SHP77 (cell line): ENCODE results near the gene GPR3.

Experiments used
- DNase-seq, 2 experiments: peaks; one replicate each; lab custom pipeline; 2025; lab: John Stamatoyannopoulos, UW

The GPR3 gene, protein sequence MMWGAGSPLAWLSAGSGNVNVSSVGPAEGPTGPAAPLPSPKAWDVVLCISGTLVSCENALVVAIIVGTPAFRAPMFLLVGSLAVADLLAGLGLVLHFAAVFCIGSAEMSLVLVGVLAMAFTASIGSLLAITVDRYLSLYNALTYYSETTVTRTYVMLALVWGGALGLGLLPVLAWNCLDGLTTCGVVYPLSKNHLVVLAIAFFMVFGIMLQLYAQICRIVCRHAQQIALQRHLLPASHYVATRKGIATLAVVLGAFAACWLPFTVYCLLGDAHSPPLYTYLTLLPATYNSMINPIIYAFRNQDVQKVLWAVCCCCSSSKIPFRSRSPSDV

GRCh38 chr1:27392096-27392777 lies at the start of gene GPR3:
TSS of gene GPR3 (plus strand) at chr1:27392622. CDS start at chr1:27393799, 1,177 bp downstream.
- peak; percentile 84 to 89 for DNase-seq

DNA sequence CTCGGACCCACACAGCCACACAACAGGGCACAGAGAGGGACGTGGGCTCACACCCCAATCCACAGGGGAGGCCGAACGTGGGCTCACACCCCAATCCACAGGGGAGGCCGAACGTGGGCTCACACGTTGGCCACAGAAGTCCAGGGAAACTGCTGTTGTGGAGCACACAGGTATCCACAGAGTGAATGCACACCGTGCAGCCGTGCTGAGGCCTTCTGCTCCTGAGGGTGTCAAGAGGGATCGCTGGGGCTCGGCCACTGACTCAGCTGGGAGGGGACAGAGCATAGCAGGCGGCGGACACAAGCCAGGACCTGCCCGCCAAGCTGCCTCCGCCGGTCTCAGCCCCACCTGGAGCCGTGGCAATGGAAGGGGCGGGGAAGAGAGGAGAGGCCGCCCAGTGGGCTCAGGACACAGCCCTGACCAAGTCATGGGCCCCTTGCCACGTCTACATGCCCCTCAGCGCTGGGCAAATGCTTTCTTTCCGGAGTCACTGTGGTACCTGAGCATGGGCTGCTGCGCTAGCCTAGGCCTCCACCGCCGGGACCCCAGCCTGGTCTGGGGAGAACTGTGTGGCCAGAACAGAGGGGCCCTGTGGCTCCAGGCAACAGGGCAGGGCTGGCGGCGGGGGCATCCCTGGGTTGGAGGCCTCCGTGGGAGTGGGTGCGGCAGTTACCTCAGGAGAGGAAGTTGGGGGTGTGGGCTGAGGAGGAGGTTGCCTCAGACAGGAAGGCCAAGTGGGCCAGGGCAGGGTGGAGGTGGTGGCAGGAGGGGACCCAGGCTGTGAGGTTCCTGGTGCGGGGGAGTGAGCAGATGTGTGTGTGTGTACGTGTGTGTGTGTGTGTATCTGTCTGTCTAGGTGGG lies 49.4 kb upstream of the GPR3 start:
- peak; percentile 59 to 71 for DNase-seq

GRCh38 chr1:27343639-27344025 lies 48.8 kb upstream of the GPR3 start:
- no peak for DNase-seq

- DNase-seq, result no peak
These were observed 47.1 kb upstream of the GPR3 start for GRCh38 chr1:27345272-27345671.

- DNase-seq, result no peak
These were observed 46.1 kb upstream of the GPR3 start for GRCh38 chr1:27346357-27346756.

DNA sequence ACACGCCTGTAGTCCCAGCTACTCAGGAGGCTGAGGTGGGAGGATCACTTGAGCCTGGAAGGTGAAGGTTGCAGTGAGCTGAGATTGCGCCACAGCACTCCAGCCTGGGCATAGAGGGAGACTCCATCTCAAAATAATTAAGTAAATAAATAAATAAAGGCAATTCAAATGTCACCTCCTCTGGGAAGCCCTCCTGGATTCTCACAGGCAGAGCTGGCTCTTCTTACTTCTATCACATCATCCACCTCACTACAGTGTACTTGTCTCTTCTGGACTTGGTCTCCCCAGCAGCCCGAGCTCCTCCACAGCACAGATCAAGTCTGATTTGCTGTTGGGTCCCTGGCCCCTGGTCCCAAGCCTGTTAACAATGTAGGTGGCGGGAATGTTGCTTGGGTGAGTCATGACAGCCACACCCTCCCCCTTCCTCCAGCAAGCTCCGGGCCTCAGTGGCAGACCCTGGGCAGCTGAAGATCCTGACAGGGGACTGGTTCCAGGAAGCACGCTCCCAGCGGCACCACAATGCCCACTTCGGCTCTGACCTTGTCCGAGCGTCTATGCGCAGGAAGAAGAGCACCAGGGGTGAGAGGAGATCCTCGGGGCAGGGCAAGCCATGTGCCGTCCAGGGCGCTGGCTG lies 45.3 kb upstream of the GPR3 start:
- DNase-seq, result no peak

DNA sequence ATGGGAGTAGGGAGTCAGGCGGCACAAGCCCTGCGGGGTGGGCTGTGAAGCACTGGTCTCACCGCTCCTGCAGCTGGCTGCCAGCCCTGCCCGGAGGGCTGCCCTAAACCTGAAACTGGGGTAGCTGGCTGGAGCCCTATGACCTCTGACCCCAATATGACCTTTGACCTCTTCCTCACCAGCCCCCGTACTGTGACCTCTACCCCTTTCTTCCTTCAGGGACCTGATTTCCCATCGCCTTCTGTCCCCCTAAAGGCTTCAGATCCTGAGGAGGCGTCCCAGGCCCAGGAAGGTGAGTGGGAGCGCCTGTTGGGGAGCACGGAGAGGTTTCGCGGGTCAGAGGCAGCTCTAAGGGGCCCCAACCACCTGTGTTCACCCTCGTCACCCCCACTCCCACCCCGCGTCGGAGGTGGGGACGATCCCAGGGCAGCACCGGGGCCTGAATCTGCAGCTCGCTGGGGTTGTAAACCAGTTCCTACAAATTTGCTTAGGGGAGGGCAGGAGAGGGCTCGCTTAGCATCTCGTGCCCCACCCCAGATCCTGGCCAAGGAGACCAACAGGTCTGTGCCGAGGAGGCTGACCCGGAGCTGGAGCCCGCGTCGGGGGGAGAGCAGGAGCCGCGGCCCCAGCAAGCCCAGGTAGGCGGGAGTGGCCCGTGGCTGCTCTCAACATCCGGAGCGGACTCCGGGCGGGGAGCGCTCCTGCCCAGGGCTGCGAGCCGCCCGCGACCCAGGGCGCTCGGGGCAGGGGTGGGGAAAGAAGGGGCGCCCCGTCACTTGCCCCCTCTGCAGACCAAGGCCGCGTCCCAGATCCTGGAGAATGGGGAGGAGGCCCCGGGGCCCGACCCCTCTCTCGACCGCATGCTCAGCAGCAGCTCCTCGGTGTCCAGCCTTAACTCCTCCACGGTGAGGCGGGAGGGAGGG lies 43.3 kb upstream of the GPR3 start:
- no peak for DNase-seq

DNA sequence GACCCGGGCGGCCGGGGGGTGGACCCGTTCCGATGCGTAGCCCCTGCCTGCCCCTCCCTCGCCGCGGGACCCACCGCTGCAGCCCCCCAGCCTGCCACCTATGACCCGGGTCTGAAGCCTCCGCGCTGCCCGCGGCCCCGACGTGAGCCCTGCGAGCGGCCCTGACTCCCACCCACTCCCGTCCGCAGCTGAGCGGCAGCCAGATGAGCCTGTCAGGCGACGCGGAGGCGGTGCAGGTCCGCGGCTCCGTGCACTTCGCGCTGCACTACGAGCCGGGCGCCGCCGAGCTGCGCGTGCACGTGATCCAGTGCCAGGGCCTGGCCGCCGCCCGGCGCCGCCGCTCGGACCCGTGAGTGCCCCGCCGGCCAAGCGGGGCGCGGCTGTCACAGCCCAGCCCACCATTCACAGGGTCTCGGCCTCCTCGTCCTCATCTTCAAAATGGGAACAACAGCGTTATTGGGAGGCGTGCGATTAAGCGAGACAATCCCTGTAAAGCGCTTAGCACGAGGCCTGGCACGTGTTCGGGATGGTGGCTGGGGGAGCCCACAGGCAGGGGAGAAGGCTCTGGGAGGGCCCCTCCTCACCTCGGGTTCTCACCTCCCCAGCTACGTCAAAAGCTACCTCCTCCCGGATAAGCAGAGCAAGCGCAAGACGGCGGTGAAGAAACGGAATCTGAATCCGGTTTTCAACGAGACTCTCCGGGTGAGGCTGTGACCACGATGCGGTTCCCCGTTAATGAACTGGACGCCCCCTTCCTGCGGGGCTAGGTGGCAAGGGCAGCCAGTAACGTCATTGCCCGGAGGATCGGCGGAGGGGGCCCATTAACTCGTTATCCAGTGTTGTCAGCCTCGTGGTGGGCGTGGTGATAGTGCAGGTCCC lies 42.4 kb upstream of the GPR3 start:
- DNase-seq, result no peak

DNA sequence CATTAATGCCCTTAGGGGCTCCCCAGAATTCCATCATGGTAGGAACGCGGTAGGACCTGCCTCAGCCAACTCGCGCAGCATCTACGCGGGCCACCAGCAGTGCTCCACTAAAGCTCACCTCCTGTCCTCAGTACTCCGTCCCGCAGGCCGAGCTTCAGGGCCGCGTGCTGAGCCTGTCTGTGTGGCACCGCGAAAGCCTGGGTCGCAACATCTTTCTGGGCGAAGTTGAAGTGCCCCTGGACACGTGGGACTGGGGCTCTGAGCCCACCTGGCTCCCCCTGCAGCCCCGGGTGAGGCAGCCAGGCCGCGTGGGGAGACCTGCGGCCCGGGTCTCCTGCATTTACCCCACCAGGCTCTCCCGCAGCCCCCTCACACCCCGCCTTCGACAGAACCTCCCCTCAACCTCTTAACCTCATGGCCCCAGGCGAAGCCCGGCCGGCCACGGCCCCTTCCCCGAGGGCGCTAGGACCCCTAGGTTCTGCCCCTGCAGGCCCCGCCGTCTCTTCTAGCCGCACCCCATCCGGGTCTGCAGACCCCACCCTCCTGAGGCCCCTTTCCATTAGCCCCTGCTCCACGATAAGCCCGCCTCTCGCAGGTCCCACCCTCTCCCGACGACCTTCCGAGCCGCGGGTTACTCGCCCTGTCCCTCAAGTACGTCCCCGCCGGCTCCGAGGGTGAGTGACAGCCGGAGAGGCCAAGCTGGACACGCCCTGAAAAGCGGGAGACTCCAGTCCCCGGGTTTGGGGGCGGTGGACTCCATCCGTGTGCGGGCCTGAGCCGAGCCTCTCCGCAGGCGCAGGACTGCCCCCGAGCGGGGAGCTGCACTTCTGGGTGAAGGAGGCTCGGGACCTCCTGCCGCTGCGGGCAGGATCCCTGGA lies 41.5 kb upstream of the GPR3 start:
- DNase-seq, result no peak

- DNase-seq, result no peak
These were observed 40.8 kb upstream of the GPR3 start for GRCh38 chr1:27351541-27352107.

DNA sequence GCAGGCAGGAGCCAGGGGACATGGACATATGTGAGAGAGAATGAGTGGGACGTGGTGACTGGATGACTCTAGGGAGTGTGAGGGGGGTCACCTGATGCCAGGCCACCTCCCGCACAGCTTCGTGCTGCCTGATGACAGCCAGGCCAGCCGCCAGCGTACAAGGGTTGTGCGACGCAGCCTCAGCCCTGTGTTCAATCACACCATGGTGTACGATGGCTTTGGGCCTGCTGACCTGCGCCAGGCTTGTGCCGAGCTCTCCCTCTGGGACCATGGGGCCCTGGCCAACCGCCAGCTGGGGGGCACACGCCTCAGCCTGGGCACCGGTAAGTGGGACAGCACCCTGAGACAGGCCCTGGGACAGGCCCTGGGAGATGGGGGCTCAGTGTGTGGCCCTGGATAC lies 39.3 kb upstream of the GPR3 start:
- DNase-seq, result no peak

DNA sequence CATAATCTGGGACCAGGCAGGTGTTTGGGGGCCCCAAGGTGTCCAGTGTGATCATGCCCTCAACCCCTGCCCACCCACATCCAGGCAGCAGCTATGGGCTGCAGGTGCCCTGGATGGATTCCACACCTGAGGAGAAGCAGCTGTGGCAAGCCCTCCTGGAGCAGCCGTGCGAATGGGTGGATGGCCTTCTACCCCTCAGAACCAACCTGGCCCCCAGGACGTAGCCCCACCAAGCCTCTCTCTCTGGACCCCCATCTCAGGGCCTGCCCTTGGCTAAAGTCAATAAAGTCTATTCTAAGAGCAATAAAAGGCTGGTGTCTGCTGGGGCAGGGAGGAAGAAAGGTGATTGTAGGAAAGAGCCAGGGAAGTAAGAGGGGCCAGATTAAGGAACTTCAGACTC lies 38.8 kb upstream of the GPR3 start:
- no peak for DNase-seq

- DNase-seq, result no peak
These were observed 36.7 kb upstream of the GPR3 start for GRCh38 chr1:27355683-27356082.

DNA sequence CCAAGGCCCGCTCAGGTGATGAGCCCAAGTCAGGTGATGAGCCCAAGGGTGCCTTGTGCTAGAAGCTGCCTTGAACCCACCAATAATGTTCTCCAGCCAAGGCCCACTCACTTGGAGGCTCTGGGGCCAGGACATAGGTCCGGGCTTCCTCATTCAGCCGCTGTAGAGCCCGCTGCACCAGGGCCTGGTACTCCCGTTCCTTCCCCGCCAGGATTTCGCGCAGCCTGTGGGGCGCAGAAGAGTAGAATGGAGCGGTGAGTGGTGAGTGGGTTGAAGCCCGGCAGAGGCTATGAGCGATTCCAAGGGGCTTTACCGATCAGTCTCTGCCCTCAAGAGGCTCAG lies 36.2 kb upstream of the GPR3 start:
- no peak for DNase-seq

DNA sequence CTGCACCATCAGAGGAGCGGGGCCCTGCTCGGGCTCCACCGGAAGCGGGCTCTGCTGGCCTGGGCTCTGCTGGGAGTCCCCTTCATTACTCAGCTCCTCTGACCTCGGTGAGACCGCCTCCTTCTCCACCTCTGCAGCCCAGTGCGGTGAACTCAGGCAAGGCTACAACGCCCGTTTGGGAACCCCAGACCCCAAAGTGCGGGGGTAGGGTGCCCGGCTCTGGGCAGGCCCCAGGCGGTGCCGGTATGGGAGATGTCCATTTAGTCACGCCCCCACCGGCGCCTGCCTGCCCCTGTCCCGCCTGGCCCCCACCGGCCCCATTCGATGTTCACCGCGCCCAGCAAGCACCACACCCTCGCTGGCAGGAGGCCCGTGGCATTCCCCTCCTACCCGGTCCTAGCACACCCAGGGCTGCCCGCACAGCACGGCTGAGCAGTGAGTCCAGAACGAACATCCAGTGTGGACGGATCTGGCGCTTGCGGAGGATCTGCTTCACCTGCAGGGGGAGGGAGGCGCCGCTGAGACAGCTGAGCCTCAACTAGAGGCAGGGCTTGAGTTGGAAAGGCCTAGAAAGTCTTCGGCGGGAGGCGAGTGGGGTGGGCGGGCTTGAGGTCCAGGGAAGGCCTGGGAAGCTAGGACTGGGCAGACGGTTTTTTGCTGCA lies 35.7 kb upstream of the GPR3 start:
- no peak for DNase-seq

DNA sequence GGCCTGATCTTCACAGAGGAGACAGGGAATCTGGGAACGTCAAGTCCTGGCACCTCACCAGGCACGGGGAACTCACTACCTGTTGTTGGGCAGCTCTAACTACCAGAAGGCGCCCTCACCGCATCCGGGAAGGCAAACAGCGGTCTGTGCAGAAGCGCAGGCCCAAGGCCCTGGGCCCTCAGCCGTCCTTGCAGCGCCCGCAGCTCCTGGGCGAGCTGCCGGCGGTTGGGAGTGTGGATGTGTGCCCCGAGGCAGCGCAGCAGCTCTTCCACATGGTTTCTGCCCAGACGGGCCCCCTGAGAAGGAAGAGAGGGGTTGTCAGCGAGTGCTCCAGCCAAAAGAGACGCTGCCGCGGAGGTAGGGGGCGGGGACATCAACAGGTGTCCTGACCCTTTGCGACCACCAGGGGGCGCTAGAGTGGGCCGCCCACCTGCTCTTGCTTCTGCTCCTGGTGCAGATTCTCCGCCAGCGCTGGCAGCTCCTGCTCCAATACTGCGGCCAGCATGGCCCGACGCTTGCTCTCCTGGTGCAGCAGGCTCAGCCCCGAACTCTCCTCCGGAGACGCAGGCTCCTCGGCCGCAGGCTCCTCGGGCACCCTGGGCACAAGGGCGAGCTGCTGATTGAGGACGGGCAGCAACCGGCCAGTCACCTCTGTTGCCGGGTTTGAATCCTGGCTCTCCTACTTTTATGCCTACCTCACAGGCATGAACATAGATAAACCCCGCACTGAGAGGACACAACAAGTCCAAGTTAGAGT lies 35.0 kb upstream of the GPR3 start:
- DNase-seq, result peak; percentile 16 to 43

DNA sequence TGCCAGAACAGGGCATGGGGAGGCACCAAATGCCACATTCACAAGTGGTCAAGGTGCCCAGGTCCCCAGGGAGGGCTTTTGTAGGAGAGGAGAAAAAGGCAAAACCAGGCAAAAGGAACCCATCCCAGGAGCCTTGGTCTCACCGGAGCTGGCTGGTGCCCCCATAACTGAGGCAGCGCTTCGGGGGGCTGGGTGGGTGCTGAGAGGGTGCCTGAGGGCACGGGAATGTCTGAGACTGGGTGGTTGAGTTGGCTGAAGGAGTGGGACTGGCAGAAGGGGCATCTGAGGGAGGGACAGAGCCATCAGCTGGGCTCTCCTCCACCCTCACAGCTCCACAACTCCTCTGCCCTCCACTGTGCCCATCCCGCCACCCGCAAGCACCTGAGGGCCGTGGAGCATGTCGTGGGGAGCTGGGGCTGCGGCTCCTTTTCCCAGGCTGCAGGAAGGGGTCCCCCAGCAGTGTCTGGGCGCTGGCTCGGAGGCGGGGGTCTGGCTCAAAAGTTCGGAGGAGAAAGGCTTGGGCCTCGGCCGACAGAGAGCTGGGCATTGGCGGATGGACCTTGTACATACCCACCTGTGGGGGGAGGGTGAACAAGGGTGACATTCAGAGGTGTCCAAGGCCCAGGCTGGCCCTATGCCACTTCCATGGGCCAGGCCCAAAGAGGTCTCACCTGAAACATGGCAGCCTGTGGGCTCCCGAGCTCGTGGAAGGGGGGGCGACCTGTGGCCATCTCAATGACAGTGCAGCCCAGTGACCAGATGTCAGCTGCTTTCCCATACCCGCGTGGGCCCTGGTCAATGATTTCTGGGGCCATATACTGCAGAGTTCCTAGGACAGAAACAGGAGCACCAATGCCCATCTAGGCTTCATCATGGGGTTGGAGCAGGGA lies 34.1 kb upstream of the GPR3 start:
- no peak for DNase-seq
